Measurements from ENCODE around the gene INPP4B.

The INPP4B gene

DNA sequence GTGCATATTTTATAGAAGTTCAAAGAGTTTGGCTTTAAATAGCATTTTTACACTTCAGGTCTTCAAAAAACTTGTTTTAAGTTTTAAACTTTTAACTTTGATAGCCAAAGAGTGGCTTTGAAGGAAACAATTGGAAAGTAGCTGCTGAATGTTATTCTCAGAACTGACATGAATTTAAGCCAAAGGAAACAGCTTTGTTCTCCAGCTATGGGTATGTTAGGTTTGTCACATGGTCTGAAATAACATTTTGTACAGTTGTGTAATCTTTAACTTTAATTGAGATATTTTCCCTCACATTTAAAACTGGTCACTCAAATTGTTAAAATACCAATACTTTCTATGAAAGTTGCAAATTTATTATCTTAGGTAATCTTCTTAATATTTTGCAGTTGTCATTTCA is 645.1 kb downstream of the INPP4B start:
- Mint-ChIP-seq H3K4me3 (no peak overlapping the region), H3K36me3 (peaks cover 20% of the 10 kb centered on the region), H3K4me1 (peaks cover 29% of the 10 kb centered on the region), H3K9me3 (no peaks in the 10 kb centered on the region), H3K27me3 (no peaks in the 10 kb centered on the region), H3K27ac (peak overlapping the region; percentile 62)

DNA sequence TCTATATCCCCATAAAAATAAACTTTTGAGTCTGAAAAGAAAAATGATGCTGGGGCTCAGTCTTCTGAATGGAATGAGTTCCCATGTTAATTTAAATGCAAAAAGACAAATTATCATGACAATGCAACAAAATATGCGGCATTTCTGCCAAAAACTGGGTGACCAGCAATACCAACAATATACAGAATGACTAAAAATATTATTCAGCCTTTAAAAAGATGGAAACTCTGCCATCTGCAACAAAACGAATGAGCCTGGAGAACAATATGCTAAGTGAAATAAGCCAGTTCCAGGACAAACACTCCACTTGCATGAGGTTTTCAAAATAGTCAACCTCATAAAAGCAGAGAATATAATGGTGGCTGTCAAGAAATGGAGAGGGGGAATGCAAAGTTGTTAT is 651.2 kb downstream of the INPP4B start:
- peaks cover 30% of the 10 kb centered on the region for H3K36me3 Mint-ChIP-seq
- H3K4me3 Mint-ChIP-seq, result no peak overlapping the region
- H3K9me3 Mint-ChIP-seq, result no peaks in the 10 kb centered on the region
- H3K27me3 Mint-ChIP-seq, result no peaks in the 10 kb centered on the region
- H3K27ac Mint-ChIP-seq, result no peak overlapping the region
- H3K4me1 Mint-ChIP-seq, result peaks cover 7% of the 10 kb centered on the region

DNA sequence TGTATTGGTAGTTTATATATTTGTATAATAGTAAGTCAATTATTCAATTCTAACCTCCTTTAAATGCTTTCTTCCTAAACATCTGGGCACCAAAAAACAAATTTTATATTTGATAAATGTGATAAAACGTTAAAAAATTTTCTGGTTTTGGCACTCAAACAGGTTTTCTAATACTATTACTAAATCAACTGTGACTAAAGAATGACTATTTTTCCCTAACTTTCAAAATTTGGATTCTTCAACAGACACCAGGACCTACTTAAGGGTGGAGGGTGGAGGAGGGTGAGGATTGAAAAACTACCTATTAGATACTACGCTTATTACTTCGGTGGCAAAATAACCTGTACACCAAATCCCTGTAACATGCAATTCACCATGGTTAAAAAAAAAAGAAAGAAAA is 654.2 kb downstream of the INPP4B start:
- H3K9me3 Mint-ChIP-seq, result no peaks in the 10 kb centered on the region
- no peaks in the 10 kb centered on the region for H3K27me3 Mint-ChIP-seq
- peaks cover 22% of the 10 kb centered on the region for H3K36me3 Mint-ChIP-seq
- peaks cover 3% of the 10 kb centered on the region for H3K4me1 Mint-ChIP-seq
- H3K4me3 Mint-ChIP-seq, result no peak overlapping the region
- H3K27ac Mint-ChIP-seq, result no peak overlapping the region

DNA sequence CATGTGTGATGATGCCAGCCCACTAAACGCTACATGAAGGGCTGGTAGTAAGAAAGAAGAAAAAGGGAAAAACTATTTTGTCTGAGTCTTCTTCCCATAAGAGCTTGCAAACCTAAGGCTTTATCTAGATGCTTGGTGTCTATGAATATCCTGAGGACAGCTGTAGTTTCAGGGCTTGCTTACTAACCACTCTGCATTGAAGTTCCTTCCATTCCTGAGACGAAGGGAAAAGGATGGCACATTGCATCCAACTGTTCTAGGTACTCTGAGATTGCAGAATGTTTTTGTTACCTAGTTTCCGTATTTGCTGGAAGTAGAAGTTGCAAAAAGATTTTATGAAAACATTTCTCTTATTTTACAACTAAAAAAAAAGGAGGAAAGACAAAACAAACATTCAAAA is 665.1 kb downstream of the INPP4B start:
- Mint-ChIP-seq H3K9me3 (no peaks in the 10 kb centered on the region), H3K36me3 (peaks cover 33% of the 10 kb centered on the region), H3K27ac (no peak overlapping the region), H3K4me1 (peaks cover 4% of the 10 kb centered on the region), H3K4me3 (no peak overlapping the region), H3K27me3 (no peaks in the 10 kb centered on the region)

DNA sequence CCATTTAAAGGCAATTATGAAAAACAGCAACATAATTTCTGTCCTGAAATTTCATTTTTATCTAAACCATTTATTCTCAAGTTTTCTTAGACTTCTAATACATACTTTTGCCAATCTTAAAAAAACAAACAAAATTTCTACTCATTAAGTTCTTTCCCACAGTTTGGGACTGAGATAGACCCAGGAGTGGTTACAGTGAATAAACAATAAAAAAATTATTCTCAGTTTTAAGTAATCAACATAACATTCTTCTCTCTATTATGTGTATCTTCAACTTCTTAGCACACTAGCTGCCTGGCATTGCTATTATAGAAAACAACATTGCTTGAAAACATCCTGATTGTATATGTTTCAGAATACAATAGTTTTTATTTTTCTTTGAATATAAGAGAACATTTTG is 676.9 kb downstream of the INPP4B start:
- Mint-ChIP-seq H3K4me3 (no peak overlapping the region), H3K9me3 (peaks cover 10% of the 10 kb centered on the region), H3K27ac (no peak overlapping the region), H3K4me1 (peaks cover 42% of the 10 kb centered on the region), H3K36me3 (peaks cover 39% of the 10 kb centered on the region), H3K27me3 (no peaks in the 10 kb centered on the region)

DNA sequence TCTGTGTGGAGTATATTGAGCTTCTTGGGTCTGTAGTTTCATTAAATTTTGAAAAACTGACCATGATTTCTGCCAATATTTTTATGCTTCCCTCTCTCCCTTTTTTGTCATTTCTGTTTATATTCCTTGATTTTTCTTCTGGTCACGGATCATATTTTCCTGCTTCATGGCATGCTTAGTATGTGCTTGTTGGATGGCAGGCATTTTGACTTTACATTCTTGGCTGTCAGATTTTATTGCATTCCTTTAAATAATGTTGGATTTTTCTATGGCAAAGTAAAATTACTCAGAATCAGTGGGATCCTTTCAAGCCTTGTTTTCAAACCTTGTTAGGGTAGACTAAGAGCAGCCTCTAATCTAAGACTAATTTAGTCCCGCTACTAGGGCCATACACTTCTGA is 677.9 kb downstream of the INPP4B start:
- H3K36me3 Mint-ChIP-seq, result peaks cover 40% of the 10 kb centered on the region
- no peaks in the 10 kb centered on the region for H3K27me3 Mint-ChIP-seq
- peaks cover 38% of the 10 kb centered on the region for H3K4me1 Mint-ChIP-seq
- peak overlapping the region; percentile 9 for H3K27ac Mint-ChIP-seq
- no peak overlapping the region for H3K4me3 Mint-ChIP-seq
- peaks cover 10% of the 10 kb centered on the region for H3K9me3 Mint-ChIP-seq

DNA sequence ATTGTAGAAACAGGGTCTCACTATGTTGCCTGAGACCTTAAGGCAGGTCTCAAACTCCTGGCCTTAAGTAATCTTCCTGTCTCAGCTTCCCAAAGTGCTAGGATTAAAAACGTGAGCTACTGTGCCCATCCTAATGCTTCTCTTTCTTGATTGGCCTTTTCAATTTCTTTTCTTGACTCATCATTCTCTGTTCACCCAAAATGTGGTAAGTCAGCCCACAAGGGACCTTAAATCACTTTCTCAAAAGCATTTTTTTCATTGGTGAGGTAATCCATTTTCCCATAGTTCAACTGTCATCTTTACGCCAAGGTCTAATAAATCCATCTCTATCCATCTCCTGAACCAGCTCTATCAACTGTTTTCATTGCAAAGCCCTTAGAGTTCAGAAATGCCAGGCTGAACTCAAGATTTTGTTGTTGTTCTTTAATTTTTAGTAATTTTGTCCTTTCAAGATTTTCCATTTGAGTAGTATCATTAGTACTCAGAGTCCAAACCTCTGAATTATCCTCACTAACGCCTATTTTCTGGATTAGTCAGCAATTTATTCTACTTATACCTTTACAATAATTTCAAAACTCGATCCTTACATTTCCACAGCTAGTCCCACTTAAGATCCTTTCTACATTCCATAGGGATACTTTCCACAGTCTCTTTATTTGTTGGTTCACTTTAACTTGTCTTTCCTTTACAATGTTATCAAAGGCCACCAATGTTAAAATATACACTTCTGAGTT is 681.2 kb downstream of the INPP4B start:
- Mint-ChIP-seq H3K27me3 (no peaks in the 10 kb centered on the region), H3K4me1 (peaks cover 44% of the 10 kb centered on the region), H3K9me3 (peaks cover 10% of the 10 kb centered on the region), H3K27ac (peak overlapping the region; percentile 55), H3K36me3 (peaks cover 42% of the 10 kb centered on the region), H3K4me3 (no peak overlapping the region)

DNA sequence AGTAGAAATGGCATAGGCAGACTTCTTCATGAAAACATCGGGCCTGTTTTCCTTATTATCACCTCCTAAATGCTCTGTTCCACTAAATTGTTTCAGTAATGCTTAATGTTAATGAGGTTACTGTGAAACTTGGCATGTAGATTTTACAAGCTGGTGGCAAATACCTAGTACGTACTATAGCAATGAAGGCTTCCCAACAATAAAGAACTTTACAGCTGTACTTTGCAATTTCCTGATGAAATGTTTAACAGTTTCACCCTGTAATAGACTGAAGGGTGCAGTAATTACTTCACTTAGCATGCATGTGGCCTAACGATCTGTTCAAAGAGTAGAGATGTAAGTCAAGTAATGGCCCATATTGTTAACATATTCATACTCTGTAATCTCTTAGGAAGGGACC is 685.0 kb downstream of the INPP4B start:
- Mint-ChIP-seq H3K4me1 (peaks cover 38% of the 10 kb centered on the region), H3K4me3 (no peak overlapping the region), H3K27ac (no peak overlapping the region), H3K27me3 (no peaks in the 10 kb centered on the region), H3K36me3 (peaks cover 39% of the 10 kb centered on the region), H3K9me3 (peaks cover 10% of the 10 kb centered on the region)

DNA sequence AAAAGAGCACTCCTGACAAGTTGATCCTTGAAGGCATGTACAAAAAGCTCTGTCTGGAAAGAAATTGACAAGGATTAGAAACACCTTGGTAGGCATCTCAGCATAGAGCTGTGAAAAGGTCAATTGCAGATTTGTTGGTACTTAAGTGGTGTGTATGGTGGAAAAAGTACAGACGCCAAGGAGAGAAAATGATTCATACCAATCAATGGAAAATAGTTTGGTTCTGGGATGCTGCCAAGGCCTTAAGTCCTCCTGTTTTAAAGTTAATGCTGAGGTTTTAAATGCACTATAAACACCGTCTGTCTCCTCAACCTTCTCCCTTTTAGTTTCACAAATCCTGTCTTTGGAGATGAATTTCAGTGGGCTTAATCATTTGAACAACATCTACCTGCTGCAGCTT is 685.6 kb downstream of the INPP4B start:
- H3K36me3 Mint-ChIP-seq, result peaks cover 39% of the 10 kb centered on the region
- no peak overlapping the region for H3K27ac Mint-ChIP-seq
- peaks cover 8% of the 10 kb centered on the region for H3K9me3 Mint-ChIP-seq
- H3K27me3 Mint-ChIP-seq, result no peaks in the 10 kb centered on the region
- H3K4me3 Mint-ChIP-seq, result no peak overlapping the region
- H3K4me1 Mint-ChIP-seq, result peaks cover 36% of the 10 kb centered on the region

DNA sequence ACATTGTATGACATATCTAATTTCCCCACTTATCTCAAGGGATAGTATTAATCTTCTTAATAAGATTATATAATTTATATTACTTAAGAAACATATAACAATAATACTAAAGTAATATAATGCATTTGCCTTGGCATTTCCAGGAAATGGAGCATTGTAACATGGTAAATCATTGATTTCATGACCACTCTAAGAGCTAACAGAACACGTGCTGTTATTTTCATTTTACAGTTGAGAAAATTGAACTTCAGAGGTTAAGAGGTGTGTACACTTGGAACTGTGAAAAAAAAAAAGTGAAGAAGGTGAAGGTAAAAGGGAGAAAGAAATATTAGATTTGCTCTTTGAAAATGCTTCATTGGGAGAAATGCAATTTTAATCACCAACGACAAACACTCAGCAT is 687.1 kb downstream of the INPP4B start:
- Mint-ChIP-seq H3K27me3 (no peaks in the 10 kb centered on the region), H3K4me1 (peaks cover 34% of the 10 kb centered on the region), H3K27ac (no peak overlapping the region), H3K4me3 (no peak overlapping the region), H3K9me3 (no peaks in the 10 kb centered on the region), H3K36me3 (peaks cover 37% of the 10 kb centered on the region)

DNA sequence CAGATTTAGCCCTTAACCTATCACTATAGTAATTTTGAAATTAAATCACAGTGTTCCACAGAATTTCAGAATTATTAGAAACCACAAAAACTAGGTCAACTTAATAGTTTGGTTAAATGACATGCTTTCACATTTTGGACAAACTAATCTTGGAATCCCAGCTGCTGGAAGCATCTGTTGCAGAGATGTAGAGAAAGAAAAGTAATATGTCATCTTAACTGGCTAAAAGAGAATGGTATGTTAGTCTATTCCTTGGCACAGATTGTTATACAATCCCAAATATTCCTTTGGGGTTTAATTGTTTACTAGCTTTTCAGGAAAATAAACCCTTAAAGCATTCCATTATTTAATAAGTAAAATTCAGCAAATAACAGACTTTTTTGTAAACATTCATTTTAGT is 689.8 kb downstream of the INPP4B start:
- peaks cover 34% of the 10 kb centered on the region for H3K36me3 Mint-ChIP-seq

DNA sequence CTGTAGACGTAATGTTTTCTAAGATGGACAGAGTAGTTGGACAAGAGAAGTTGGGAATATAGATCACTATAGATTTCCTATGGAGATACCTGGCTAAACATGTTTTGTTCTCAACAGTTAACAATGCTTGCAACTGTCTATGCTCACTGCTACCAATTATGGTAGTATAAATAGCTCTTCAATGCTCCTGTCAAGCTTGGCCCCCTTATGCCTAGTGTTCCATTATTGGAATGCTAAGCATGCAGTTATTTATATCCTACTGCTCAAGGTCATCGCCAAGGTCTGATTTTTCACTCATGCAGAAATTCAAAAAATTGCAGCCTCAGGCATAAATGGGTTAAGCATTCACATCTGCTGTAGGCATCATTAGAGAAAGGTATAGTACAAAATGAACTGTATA is 690.8 kb downstream of the INPP4B start:
- Mint-ChIP-seq H3K27ac (no peak overlapping the region), H3K9me3 (no peaks in the 10 kb centered on the region), H3K36me3 (peaks cover 35% of the 10 kb centered on the region), H3K4me3 (no peak overlapping the region), H3K4me1 (peaks cover 32% of the 10 kb centered on the region), H3K27me3 (no peaks in the 10 kb centered on the region)

More for the DNA sequence above, 689.8 kb downstream of the INPP4B start:
- Mint-ChIP-seq H3K4me3 (no peak overlapping the region), H3K9me3 (no peaks in the 10 kb centered on the region), H3K4me1 (peaks cover 31% of the 10 kb centered on the region), H3K27me3 (no peaks in the 10 kb centered on the region), H3K27ac (no peak overlapping the region)

DNA sequence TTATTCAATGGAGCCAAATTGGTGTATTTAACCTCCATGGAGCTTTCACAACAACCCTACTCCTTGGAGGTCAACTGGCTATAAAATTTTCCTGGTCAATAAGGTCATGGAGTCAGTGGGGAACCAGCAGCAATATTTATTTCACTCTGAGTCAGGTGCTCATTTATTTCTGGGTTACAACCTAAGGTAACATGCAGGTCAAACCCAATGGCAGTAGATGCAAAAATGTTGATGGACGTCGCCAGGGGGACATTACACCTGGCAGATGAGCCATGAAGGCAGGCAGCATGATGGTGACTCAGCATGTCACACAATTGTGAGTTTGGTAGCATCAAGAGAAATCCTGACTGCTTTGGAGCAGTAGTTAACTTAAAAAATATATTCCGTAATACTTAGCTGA is 695.6 kb downstream of the INPP4B start:
- H3K9me3 Mint-ChIP-seq, result no peaks in the 10 kb centered on the region
- peaks cover 35% of the 10 kb centered on the region for H3K36me3 Mint-ChIP-seq
- no peak overlapping the region for H3K27ac Mint-ChIP-seq
- H3K4me1 Mint-ChIP-seq, result peaks cover 52% of the 10 kb centered on the region
- H3K27me3 Mint-ChIP-seq, result no peaks in the 10 kb centered on the region
- H3K4me3 Mint-ChIP-seq, result no peak overlapping the region

DNA sequence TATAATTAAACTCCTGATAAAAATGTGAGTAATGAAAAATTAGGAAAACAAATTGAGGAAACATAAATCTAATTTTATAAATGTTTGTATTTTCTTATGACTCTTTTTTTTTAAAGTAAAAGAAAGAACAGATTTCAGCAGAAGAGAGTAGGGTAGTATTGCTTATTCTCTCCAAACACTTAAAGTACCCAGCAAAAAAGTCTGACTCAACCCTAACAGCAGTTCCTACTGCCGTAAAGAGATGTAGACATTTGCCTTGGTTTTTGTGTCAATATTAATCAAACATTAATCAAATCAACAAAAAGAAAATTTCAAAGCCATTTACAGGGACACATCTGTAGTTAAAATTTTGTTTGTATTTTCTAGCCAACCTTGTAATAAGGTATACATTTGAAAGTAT is 701.3 kb downstream of the INPP4B start:
- H3K27ac Mint-ChIP-seq, result no peak overlapping the region

DNA sequence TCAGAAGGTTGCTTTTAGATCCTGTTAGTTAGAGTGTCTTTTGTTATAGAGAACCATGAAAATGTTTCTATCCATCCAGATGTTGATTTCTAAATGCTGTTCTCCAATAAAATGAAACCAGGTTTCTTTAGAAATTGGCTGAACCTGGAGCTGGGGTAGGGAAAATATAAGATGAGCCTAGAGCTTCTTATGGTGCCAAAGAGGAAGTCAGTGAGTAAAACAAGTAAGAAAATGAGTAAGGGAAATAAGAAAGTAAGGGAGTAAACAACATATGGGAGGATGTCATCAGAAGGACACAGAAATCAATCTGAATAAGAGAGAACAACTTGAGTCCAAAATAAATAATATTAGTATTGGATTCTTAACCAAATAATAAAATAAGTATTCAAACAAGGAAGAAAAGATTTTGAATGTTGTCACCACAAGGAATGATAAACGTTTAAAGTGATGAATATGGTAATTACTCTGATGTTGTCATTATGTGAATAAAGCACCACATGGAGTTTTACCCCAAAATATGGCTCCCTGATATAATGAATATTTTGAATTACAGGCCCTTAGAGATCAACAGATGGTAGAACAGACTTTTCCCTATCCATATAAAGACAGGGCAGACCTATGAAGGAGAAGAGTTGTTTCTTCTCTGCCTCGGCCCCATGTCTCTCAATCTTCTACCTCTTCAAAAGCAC is 703.6 kb downstream of the INPP4B start:
- Mint-ChIP-seq H3K4me3 (peak overlapping the region; percentile 57), H3K9me3 (peaks cover 6% of the 10 kb centered on the region), H3K27me3 (no peaks in the 10 kb centered on the region), H3K36me3 (peaks cover 37% of the 10 kb centered on the region), H3K27ac (peak overlapping the region; percentile 91), H3K4me1 (peaks cover 57% of the 10 kb centered on the region)

More for the DNA sequence above, 701.3 kb downstream of the INPP4B start:
- Mint-ChIP-seq H3K4me3 (no peak overlapping the region), H3K27me3 (no peaks in the 10 kb centered on the region), H3K9me3 (no peaks in the 10 kb centered on the region), H3K36me3 (peaks cover 37% of the 10 kb centered on the region), H3K4me1 (peaks cover 74% of the 10 kb centered on the region)

DNA sequence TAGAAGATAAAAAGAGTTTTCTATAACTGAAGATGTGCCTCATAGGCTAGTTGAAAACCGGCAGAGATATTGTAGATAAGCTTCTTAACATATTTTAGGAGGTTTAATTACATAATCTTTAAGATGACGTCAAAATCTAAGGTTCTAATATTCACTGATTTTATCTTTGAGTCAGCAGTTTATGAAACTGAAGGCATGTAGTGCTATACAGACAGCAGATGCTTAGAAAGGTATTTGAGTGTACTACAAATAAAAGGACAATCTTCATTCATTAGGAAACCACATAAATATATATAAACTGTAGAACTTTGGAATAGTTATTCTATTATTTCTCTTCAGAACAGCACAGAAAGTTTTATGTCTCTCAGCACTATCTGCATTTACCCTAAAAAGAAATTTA is 704.9 kb downstream of the INPP4B start:
- peaks cover 6% of the 10 kb centered on the region for H3K9me3 Mint-ChIP-seq
- no peak overlapping the region for H3K4me3 Mint-ChIP-seq
- no peaks in the 10 kb centered on the region for H3K27me3 Mint-ChIP-seq
- H3K27ac Mint-ChIP-seq, result peak overlapping the region; percentile 70
- H3K4me1 Mint-ChIP-seq, result peaks cover 54% of the 10 kb centered on the region
- peaks cover 42% of the 10 kb centered on the region for H3K36me3 Mint-ChIP-seq

Data from activated naive CD4-positive, alpha-beta T cell treated with anti-CD3 and anti-CD28 coated beads, Interleukin-2, amount 50 U/mL, for 24 hours (primary cell).